T-helper 22 cell (primary cell): ENCODE results near the gene SLC22A3.

Experiments
- DNase-seq: peaks from one replicate; pipeline ENCODE4 v3.0.0-alpha.2; 2020; ENCODE audit warnings: low read depth

The SLC22A3 gene

GRCh38 chr6:160418370-160418769 lies 70.2 kb downstream of the SLC22A3 start:
- no peak for DNase-seq

- DNase-seq = no peak
Observed at GRCh38 chr6:160419488-160419887, 71.3 kb downstream of the SLC22A3 start.

GRCh38 chr6:160420253-160420968 lies 72.2 kb downstream of the SLC22A3 start:
- no peak for DNase-seq

DNA sequence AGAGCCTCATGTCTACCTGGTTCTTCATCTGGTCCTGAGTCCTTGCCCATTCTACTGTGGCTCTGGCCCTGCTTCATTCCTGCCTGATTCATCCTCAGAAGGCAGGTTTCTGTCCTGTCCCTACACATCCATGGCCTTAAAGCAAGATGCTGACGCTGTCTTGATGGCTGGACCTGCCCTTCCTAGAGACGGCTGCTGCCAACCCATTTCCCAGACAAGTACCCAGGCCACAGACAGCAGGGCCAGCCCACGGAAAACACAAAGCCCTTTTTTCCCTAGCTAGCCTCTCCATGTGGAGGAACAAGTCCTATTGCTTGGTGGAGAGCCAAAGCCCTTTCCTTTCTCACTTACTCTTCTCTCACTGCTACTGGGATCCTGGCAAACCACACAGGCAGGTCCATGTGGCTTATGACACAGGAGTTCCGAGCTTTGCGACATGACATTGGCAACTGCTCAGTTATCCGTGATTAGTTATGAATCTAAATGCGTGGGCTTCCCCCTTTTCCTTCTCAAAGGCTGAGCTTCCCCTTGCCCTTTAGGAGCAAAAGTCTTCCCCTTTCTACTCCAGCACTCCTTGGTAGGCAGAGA lies 72.9 kb downstream of the SLC22A3 start:
- DNase-seq = no peak

DNA sequence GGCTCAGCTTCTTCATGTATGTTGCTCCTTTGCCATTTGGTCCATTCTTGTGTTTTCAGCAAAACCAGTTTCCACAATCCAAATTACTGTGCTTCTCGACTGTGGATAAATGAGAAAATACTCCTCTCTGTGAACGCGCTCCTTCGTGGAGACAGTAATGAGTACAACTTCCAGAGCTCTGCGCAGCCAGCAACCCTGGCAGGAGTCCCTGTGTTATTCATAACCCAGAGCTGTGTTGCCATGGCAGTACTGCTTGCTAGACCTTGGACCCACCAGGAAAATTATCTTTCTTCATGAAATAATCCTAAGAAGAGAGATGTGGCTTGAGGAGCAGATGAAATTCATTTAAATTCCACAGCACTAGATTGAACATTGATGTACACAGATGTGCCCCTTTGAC lies 73.7 kb downstream of the SLC22A3 start:
- no peak for DNase-seq

GRCh38 chr6:160424256-160424655 lies 76.1 kb downstream of the SLC22A3 start:
- no peak for DNase-seq

- DNase-seq = no peak
Observed at GRCh38 chr6:160426136-160426535, 78.0 kb downstream of the SLC22A3 start.

DNA sequence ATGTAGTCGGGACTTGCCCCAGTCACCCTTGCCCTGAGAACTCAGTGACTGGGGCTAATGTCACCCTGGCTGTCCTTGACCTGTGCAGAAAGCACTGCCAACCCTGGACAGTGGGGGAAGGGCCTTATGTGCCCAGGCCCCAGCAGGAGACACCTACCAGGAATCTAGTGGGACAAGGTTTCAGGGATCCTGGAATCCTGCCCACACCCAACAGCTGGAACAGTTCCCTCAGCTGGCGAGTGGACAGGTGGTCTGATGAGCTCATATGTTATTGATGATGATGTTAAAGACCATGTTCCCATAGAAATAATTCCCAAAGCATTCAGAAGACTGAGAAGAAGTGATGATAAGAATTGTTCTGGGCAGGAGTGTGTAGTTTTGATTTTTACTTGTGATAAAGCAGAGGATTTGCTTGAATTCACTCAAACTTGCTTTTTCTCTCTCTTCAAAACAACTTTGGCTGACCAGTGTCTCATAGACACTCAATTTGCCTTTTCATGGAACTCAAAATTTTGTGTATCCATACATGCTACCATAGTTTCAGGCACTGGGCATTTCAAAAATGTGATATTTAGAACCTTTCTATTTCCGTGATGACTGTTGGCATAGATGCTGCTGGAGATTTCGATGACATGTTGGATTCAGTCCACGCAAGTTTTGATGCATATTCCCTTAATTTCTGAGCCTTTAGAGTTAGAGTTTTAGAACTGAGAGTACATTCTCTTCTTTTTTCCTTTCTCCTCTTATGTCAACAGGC lies 79.3 kb downstream of the SLC22A3 start:
- DNase-seq = no peak

- no peak for DNase-seq
Observed at GRCh38 chr6:160428069-160428430, 79.9 kb downstream of the SLC22A3 start.

- DNase-seq = no peak
Observed at GRCh38 chr6:160428818-160429619, 80.8 kb downstream of the SLC22A3 start.

DNA sequence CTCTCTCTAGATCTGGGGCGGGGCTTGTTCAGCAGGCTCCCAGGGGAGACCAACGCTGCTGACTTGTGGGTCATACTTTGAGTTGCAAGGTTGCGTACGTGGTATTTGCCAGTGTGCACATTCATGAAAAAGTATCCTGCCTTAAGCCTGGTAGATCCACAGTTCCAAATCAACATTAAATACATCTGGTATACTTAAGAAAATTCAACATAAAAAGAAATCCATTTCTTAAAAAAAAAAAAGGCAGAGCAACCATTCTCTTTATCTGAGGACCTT lies 81.4 kb downstream of the SLC22A3 start:
- no peak for DNase-seq

DNA sequence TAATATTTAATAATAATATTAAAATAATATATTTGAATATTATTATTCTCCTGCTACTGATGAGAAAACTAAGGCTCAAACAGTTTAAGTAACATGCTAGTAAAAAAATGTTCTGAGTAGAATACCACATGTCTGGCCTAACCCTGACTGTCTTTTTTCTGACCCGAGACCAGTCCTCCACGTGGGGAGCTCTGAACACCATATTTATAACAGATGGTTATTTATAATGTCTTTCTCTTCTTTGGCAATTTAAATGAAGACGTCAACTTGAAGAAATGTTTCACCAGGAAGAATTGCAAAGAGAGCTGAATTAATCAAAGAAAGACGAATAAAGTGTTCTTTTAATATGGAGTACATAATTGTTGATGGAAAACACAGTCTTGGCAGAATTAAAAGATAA lies 82.0 kb downstream of the SLC22A3 start:
- DNase-seq = no peak

- DNase-seq = no peak
Observed at GRCh38 chr6:160430751-160431150, 82.6 kb downstream of the SLC22A3 start.

DNA sequence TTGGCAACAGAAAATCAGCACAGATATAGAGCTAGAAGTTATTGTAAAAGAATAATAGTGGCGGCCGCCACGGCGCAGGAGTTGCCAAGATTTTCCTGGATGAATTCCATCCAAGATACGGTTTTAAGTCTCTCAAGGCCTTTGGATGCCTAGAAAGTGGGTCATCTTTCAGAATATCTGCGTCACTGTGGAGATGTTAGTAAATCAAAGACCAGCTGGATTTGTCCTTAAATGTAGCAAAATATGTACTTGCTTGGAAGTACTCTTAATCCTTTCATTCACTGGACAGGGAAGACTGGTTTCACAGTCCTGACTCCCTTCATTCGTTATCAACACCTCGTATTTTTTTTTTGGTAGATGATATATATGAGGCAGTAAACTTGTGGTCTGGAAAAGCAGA lies 83.0 kb downstream of the SLC22A3 start:
- no peak for DNase-seq

DNA sequence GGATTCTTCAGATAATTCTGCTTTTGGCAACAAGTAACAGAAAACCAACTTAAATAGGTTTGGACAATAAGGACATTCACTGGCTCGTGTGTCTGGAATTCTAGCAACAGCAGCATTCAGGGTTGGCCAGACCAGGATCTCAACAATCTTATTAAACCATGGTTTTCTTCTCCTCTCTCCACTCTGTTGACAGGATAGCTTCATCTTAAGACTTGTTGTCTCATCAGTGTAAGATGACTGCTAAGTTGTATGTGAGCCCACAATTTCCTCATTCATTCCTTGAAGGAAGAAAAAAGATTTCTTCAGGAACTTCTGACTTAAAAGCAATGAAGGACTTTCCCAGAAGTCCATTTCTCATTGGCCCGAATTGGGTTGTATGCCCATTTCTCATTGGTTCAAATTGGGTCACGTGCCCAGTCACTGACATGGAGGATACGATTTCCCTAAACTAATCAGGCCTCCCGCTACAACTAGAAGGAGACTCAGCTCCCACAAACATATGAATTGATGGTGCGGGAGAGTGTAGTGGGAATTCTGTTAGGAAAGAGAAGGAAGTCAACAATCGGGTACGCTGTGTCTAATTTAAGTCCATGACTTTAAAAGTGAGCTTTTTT lies 83.7 kb downstream of the SLC22A3 start:
- no peak for DNase-seq

DNA sequence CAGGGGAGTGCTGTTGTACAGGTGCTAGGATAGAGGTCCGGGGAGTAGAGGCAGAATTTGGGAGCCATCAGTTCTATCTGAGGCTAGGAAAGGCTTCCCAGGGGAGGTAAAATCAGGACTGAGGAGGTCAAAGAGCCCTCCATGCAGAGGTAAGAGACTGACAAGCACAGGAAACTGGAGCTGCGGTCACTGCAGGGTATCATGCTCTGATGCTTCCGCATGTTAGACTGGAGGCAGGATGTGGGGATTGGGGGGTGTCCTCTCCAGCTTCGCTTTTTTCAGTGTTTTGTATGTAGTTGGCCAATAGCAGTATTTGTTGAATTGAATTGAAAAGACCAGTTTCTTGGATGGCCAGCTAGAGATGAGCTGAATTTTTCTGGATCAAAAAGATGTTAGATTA lies 87.8 kb downstream of the SLC22A3 start:
- no peak for DNase-seq

GRCh38 chr6:160437154-160437553 lies 89.0 kb downstream of the SLC22A3 start:
- DNase-seq = no peak

DNA sequence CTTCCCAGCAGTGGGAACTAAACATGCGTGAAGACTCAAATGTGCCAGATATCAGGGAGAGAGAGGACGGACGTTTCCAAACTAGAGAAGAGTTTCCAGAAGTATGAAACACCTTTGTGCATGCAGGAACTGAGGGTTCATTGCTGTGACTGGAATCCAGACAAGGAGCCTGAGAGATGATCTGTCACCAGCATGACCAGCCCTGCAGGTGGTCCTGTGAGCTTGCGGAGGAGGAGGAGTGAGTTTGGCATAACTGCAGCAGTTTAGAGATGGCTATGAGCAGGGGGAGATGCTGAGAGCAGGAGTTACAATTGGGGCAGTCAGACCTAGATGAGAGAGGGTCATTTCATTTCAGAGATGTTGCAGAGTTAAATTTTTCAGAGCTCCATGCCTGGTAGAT lies 89.6 kb downstream of the SLC22A3 start:
- no peak for DNase-seq

GRCh38 chr6:160438481-160438880 lies 90.3 kb downstream of the SLC22A3 start:
- no peak for DNase-seq

- no peak for DNase-seq
Observed at GRCh38 chr6:160439751-160440150, 91.6 kb downstream of the SLC22A3 start.

- DNase-seq = no peak
Observed at GRCh38 chr6:160442151-160442550, 94.0 kb downstream of the SLC22A3 start.

GRCh38 chr6:160445130-160445529 lies 97.0 kb downstream of the SLC22A3 start:
- DNase-seq = no peak
